Urinary bladder (tissue), 4 donors: ENCODE measurements around the gene NACC2. TPM values are rescaled to one million over a fixed set of nuclear protein-coding genes. Genes with fewer than 3 reads are reported as not detected.

Experiments
- DNase-seq: peaks from one replicate; pipeline ENCODE4 v3.0.0-alpha.2; 2015; ENCODE audit errors: extremely low spot score
- H3K27ac ChIP-seq: one replicate; pipeline ENCODE4 v1.5.1; 2013; ENCODE audit warnings: low read depth, mild to moderate bottlenecking, moderate library complexity
- H3K36me3 ChIP-seq: one replicate; pipeline ENCODE4 v1.6.1; 2013; ENCODE audit warnings: mild to moderate bottlenecking, moderate library complexity; ENCODE audit not compliant: insufficient read depth
- H3K4me1 ChIP-seq: one replicate; pipeline ENCODE4 v1.6.1; 2013; ENCODE audit warnings: mild to moderate bottlenecking, moderate library complexity; ENCODE audit not compliant: insufficient read depth
- H3K4me3 ChIP-seq: one replicate; pipeline ENCODE4 v1.5.1; 2013; ENCODE audit warnings: low read depth, low read length
- WGBS: extraction: QIAGEN DNeasy Blood & Tissue Kit; methylation state at CpG from one replicate; pipeline ENCODE4 v1.1.7; 2013; 5-methylcytosine and 5-hydroxymethylcytosine counted together
- polyA plus RNA-seq: library from polyadenylated mRNA; stranded (reverse); fragments of 200-250 nt; gene quantifications from one replicate; pipeline ENCODE4 v1.2.3, GENCODE V29; 2013
- total RNA-seq: library from RNA; depleted of rRNA; stranded (reverse); fragments of >200 nt; gene quantifications from one replicate; pipeline ENCODE4 v1.2.3, GENCODE V29; 2014
- donor health status: healthy with polysubstance abuse.
- donor health status: healthy.

Gene NACC2
- total and polyA plus RNA-seq, 2 donors = 14.9 to 54.1 TPM

DNA sequence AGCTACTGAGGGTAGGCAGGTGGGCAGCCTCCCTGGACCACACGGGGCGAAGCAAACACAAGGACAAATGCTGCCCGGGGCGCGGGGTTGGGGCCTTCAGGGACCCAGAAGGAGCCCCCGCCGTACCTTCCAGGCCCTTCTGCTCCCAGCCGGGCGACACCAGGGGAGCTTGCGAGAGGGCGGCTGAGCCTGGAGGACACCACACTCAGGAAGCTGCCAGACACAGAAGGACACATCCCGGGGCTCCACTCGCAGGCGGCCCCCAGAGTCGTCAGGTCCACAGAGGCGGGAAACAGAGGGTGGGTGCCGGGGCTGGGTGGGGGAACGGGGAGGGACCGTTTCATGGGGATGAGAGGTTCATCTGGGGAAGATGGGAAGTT is 75.4 kb downstream of the NACC2 start:
- WGBS = 92% methylated on average over 19 of the region's 19 CpGs
- no peak for DNase-seq

DNA sequence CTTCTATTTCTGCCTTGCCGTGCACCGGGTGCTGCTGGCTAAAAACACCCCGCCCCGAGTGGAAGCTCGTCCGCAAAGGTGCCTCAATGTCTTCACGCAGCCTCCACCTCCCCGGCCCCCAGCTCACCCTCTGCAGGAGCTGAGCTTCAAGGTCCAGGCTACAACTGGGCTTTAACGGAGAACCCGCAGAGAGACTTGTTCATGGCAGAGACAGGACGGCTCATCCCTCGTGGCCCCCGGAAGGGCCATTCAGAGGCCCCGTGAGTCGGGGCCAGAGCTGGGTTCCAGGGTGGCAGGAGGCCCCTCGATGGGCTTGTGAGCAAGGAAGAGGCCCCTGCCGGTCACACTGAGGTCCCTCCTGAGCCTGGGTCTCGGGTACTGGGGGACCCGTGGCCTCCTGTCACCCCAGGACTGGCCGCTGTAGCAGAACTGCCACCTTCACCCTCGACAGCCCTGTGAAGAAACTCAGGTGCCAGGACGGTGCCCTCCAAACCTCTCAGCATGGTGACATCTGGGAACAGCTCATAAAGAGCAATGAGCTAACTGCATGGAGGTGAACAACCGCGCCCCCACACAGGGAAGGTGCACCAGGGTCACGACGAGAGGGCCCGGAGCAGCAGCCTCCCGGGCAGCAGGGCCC is 75.9 kb downstream of the NACC2 start:
- H3K4me1 ChIP-seq = no peaks in the 10 kb centered on the region
- 83% methylated on average over 28 of the region's 28 CpGs for WGBS
- DNase-seq = no peak

More for the DNA sequence above, 75.4 kb downstream of the NACC2 start:
- Histone ChIP-seq H3K4me3 (no peak overlapping the region), H3K36me3 (no peaks in the 10 kb centered on the region), H3K27ac (no peak overlapping the region), H3K4me1 (no peaks in the 10 kb centered on the region)

DNA sequence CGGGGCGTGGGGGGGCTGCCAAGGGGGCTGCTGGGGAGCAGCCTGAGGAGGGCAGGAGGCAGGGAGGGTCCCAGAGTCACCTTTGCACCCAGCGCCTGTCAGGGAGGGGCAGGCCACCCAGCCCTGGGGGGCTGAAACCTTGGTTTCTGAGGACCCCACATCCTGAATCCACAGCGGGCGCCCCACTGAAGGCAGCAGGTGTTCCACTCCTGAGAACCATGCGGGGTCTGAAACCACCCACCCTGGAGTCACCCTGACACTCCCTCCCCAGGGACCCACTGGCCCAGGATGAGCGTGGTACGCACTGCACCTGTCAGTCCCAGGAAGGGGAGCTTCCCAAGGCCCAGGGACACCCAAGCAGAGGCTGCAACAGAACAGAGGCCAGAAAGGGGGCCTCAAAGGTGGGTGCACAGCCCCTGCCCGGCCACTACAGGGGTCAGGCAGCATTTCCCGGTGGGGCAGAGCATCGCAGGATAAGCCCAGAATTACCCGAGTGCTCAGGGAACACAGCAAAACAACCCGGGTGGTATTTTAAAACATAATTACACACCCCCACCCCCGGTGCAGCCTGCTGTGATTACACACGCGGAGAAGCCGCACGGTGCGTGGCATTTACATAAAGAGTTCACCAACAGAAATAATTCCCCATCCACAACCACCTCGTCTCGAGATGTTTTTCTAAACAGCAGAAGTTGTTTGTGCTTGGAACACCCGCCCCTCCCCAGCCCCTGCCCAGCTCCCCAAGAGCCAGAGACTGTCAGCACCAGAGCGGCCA is 76.6 kb downstream of the NACC2 start:
- WGBS = 78% methylated on average over 23 of the region's 23 CpGs
- no peak for DNase-seq
- no peaks in the 10 kb centered on the region for H3K36me3 ChIP-seq
- H3K4me1 ChIP-seq = no peaks in the 10 kb centered on the region
- no peak overlapping the region for H3K27ac ChIP-seq
- no peak overlapping the region for H3K4me3 ChIP-seq

More for the DNA sequence above, 75.9 kb downstream of the NACC2 start:
- Histone ChIP-seq H3K27ac (no peak overlapping the region), H3K4me3 (no peak overlapping the region), H3K36me3 (no peaks in the 10 kb centered on the region)

DNA sequence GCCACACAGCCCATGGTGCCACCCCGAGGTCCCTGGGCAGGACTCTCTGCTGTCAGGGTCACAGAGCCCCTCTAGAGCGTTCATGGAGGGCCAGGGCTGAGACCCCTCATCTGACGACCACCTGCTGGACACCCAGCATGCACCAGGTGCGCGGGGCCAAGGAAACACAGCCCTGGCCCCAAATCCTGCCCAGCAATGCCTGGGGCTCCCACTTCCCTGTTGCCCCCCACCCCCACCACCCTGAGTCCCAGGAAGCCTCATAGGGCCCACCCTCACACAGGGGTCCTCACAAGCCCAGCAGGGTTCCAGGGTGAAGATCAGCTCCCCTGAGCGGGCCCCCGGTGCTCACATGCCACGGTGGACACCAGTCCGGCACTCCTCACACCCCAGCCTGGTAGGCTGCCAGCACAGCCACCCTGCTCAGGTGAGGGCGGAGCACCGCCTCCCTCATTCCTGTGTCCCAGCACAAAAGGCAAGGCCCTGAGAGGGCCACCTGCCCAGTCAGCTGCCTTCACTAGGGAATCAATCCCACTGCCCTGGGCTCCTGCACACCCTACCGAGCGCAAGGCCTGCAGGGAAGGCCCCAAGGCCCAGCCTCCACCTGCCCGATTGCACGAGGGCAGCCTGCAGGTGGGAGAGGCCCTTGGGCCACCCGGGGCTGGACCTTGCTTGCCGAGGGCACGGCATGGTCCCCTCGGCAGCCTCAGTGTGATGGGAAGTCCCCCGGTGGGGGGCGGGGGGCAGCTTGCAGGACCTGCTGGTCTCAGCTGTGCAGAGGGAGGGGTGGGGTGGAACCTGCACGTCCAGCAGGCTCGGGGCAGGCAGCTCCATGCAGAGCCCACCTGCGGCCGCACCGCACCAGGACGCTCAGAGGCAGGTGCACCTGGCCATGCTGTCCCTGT is 77.5 kb downstream of the NACC2 start:
- no peak for DNase-seq

DNA sequence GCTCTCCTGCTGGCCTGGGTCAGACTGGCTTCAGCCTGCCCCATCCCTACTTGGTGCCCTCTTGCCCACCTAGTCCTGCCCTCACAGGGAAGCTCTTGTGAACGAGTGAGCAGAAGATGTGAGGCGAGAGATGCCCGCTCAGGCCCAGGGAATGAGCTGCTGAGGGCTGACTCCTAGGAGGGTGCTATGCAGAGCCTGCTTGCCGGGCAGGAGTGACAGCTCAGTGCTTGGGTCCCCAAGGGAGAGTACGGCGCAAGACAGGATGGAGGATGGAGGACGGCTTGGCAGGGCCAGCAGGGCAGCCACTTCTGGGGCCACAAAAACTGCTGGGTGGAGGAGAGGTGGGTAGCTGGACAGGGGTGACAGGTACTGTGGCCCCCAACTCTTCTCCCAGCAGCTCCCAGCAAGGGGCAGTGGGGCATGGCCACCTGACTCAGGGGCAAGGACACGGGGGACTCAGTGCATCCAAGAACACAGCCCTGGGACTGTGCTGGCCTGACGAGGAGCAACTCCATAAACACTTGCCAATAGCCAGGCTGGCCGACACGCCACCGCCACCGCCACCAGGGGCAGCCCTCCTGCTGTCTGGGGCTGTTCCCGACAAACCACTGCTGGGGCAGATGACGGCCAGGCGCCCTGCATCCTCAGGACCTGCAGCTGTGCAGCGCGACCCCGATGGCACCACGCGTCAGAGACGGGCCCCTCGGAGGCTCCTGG is 78.4 kb downstream of the NACC2 start:
- no peak overlapping the region for H3K4me3 ChIP-seq
- no peaks in the 10 kb centered on the region for H3K4me1 ChIP-seq
- 92% methylated on average over 23 of the region's 23 CpGs for WGBS
- H3K27ac ChIP-seq = no peak overlapping the region
- DNase-seq = no peak
- H3K36me3 ChIP-seq = no peaks in the 10 kb centered on the region

More for the DNA sequence above, 77.5 kb downstream of the NACC2 start:
- 87% methylated on average over 27 of the region's 27 CpGs for WGBS
- Histone ChIP-seq H3K4me1 (no peaks in the 10 kb centered on the region), H3K4me3 (no peak overlapping the region), H3K36me3 (no peaks in the 10 kb centered on the region), H3K27ac (no peak overlapping the region)

DNA sequence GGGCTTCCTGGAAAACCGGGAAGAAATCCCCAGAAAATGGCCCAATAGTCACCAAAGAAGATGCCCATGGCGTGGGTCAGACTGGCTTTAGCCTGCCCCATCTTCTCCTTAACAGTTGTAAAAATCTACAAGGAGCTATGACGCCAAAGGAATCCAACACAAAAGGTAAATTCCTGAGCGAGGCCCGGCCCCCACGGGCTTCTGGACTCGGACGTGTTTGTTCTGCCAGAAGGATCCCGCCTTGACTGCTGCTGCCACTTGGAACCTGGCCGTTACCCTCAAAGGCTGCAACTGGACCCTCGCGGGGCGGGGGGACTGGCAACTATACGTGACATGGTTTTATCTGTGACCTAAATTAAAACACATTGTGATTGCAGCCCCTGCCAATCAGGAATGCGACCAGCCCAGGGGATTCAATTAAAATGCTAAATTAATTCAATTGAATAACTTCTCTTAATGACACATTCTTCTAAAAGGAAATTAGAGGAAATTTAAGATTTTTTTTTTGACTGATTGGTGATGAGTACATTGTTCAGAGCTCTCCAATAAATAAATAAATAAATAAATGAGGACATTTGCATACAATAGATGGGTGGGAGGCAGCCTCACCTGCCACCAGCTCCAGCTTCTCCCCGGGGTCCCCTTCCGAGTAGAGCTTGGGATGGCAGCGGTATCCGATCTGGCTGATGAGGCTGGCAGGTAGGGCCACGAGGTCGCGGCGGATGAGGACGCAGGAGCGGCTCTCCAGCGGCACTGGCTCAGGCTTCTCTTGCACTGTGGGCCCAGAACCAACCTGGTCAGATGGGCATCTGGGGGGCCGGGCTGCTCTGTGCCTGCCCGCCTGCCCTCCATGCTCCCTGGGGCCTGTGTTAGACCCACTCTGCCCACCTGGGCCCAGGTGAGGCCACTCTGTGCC is 79.2 kb downstream of the NACC2 start:
- DNase-seq = no peak
- Histone ChIP-seq H3K4me3 (no peak overlapping the region), H3K27ac (no peak overlapping the region), H3K36me3 (no peaks in the 10 kb centered on the region), H3K4me1 (no peaks in the 10 kb centered on the region)
- 87% methylated on average over 28 of the region's 28 CpGs for WGBS

DNA sequence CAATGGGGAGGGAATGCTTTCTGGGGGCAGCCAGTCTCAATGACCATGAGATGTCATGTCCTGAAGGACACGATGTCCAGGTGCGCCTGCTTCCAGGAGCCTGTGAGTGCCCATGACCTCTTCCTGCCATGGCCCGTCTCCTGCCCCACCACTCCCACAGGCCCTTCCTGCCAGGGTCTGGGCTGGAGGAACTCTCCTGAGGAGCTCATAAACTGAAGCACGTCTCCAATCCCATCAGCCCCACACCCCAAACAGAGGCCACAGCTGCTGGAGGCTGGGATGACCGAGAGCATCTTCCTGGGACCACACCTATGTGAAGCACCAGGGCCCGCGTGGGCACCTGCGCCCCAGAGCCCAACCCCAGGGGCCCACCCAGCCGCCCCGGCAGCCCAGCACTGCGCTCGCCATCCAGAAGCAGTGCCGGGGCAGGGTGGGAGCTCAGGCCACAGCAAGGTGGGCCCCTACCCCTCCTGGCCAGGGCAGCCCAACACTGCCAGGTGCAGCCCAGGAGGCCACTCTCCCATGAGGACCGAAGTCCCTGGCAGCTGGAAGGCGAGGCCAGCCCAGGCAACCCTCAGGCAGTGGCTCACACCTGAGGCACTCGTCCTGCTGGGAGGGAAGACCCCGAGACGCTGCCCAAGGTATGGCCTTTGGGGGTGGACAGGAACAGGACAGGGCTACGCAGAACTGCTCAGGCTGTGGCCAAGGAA is 80.0 kb downstream of the NACC2 start:
- no peak overlapping the region for H3K4me3 ChIP-seq
- no peaks in the 10 kb centered on the region for H3K4me1 ChIP-seq
- WGBS = 83% methylated on average over 19 of the region's 19 CpGs
- H3K27ac ChIP-seq = no peak overlapping the region
- no peak for DNase-seq
- H3K36me3 ChIP-seq = no peaks in the 10 kb centered on the region

DNA sequence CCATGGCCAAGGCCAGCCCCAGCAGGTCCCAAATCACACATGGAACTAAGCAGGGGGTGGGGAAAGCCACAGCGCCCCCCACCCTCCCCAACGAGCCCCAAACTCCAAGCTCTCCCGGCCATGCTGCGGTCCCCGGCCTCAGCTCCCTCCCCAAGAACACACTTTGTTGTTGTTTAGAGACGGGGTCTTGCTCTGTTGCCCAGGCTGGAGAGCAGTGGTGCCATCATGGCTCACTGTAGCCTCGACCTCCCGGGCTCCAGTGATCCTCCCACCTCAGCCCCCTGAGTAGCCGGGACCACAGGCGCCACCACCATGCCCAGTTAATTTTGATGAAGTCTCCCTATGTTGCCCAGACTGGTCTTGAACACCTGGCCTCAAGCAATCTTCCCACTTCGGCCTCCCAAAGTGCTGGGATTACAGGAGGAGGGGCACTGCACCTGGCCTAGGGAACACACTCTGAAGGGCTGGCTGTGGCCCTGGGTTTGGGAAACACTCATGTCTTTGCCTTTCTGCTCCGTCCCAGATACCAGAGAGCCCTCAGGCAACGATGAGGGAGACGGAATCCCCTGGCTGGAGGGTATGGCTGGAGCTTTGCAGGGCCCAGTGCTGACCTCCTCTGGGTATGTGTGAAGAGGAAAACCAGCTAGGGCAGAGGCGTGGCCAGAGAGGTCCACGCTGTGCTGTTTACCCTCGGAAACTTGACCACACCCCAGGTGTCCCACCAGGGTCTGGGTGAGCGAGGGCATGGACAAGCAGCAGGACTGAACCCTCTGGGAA is 80.8 kb downstream of the NACC2 start:
- WGBS = 91% methylated on average over 18 of the region's 18 CpGs
- Histone ChIP-seq H3K27ac (no peak overlapping the region), H3K4me1 (no peaks in the 10 kb centered on the region), H3K4me3 (no peak overlapping the region), H3K36me3 (no peaks in the 10 kb centered on the region)
- no peak for DNase-seq

DNA sequence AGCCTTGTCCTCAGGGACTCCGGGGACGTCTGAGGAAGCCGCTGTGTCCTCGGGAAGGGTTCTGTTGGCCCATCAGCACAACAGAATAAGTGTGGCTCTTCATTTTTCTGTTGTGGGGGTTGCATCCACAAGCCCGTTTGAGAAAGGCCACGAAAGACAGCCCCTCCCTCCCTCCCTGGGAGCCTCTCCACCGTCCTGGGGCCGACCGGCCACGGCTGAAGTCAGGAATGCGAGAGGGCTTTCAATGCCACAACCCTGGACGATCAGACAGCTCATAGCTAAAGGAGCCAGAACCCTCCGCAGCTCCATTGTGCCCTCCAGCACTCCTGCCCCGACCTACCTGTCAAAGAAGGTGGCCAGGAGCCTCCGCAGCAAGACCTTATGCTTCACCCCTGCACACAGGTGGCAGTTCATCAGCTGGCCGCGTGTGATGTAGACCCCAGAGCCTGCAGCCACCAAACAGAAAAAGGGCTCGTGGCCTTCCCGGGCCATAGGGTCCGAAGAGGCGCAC is 81.5 kb downstream of the NACC2 start:
- Histone ChIP-seq H3K36me3 (no peaks in the 10 kb centered on the region), H3K4me1 (no peaks in the 10 kb centered on the region), H3K4me3 (no peak overlapping the region), H3K27ac (no peak overlapping the region)
- no peak for DNase-seq
- 89% methylated on average over 21 of the region's 21 CpGs for WGBS

DNA sequence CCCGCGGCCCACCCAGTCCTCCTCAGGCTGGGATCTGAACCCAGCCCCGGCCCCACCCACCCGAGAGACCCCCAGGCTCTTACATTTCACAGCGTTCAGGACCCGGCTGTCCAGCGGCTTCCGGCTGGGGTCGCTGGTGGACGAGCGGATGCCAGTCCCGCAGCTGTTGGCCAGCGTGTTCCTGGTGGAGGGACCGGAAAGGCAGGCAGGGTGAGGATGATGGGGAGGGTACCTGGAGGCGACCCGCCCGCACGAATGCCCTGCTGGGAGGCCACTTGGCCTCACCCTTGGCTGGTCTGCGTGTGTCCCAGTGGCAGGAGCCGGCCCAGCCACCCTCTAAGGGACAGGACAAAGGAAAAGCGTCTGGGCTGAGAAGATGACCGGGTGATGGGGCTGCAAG is 82.0 kb downstream of the NACC2 start:
- DNase-seq = no peak
- no peak overlapping the region for H3K4me3 ChIP-seq
- no peaks in the 10 kb centered on the region for H3K4me1 ChIP-seq
- H3K27ac ChIP-seq = no peak overlapping the region
- H3K36me3 ChIP-seq = no peaks in the 10 kb centered on the region
- 89% methylated on average over 22 of the region's 22 CpGs for WGBS

DNA sequence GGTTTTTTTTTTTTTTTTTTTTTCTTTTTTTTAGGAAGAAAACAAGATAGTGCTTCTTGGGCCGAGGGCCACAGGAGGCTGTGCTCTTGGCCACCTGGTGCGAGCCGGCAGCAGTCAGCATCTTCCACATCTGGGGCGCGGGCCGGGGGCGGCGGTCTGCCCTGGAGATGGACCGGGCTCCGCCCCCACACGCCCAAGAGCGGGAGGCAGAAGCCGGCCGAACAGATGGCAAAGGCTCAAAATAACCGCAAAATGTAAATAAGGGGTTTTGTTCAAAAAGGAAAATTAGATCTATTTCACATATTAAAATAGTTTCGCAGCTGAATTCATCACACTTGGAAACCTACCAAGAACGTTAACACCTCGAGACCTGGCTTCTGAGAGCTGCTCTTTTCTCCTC is 82.4 kb downstream of the NACC2 start:
- no peak for DNase-seq
- Histone ChIP-seq H3K36me3 (no peaks in the 10 kb centered on the region), H3K4me3 (no peak overlapping the region), H3K27ac (no peak overlapping the region), H3K4me1 (no peaks in the 10 kb centered on the region)
- WGBS = 58% methylated on average over 18 of the region's 18 CpGs
